Daoy (cell line): Measurements from ENCODE around the gene SMIM9. TPM values are rescaled to one million over a fixed set of nuclear protein-coding genes. Genes with fewer than 3 reads are reported as not detected.

Source experiments
- DNase-seq: peaks from one replicate; pipeline ENCODE4 v3.0.0-alpha.2; 2015; ENCODE audit warnings: low read depth
- total RNA-seq: library from RNA; depleted of rRNA; stranded (reverse); fragments of >200 nt; shearing (Covaris generic); gene quantifications from 2 replicates; pipeline ENCODE4 v1.2.3, GENCODE V29; 2014; rRNA removed

Gene SMIM9
- total RNA-seq, 1 experiment from 2014 or later: not detected

DNA sequence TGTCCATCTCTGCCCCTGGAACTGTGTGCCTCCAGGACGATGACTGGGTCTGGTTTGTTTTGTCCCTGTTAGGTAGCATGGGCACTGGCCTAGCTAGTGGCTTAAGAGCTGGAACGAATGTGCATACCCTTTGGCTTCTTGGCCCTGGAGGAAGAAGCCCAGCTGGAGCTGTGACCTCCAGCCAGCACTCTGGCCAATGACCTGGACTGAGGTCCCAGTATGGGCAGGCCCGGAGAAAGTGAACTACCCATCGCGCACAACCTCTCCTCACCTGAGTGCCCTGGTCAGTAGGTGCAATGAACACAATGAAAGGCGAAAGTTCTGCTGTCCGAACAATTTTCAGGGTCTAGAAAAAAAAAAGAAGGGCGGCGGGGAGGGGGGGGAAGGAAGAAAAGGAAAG, 53.5 kb downstream of the SMIM9 start:
- no peak for DNase-seq

- DNase-seq: no peak
Observed at GRCh38 chrX:154779261-154779660, 55.2 kb downstream of the SMIM9 start.

DNA sequence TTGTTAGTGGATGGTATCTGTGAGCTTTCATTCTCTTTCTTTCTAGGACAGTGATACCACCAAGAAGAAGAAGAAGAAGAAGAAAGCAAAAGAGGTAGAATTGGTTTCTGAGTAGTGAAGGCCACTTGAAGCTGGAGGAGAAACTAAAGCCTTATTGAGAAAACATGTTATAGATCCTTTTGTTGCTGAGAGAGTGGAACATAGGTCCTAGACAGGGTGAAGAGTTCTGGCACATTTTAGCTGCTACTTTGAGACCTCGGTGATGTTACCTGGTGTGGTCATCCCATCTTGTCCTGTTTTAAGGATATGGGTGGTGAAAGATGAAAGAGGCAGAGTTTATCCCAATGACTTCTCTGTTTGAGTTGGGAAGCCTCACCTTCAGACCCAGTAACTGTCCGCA, 57.7 kb downstream of the SMIM9 start:
- no peak for DNase-seq

DNA sequence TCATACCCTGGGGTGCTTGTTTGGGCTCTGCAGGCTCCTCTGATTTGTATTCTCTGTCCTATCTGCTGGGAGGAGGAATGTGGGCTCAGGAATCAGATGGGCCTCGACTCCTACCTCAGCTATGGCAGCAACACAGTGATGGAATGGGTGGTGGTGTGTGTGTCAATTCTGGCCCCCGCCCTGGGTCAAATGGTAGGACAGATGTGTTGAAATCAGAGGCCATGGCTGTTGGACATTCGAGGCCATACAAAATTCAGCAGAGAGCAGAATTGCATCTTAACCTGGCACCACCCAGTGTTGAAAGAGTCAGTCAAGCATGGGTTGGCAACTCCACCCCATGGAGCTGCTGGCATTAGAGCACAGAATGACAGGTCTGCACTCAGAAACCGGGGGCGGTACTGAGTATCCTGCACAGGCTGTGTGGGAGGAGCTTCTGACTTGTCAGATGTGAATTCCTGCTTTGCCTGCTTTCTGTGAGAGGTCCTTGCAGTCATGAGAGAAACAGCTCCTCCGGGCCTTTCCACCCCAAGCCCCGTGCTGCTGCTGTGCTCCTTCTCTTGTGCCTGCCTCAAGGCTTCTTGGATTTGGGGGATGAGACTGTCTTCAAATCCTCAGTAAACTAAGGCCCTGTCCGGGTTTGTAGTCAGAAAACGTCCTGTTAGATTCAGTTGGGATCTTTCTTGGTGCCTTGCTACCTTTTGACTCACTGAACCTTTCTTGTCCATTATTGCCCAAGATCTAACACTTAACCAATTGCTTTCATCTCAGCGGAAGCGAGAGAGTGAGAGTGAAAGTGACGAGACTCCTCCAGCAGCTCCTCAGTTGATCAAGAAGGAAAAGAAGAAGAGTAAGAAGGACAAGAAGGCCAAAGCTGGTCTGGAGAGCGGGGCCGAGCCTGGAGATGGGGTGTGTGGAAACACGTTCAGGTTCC, 58.8 kb downstream of the SMIM9 start:
- DNase-seq: no peak

GRCh38 chrX:154774622-154775021, 59.8 kb downstream of the SMIM9 start:
- no peak for DNase-seq

Other genes with a start within 250 kb of the SMIM9 start
- 1.8 TPM in 1 of 2 replicates, not detected in the other for gene CTAG1A, start 249.5 kb downstream of the SMIM9 start, total RNA-seq
- gene CTAG1B, start 215.4 kb downstream of the SMIM9 start, total RNA-seq: 1.8 TPM in 1 of 2 replicates, not detected in the other
- gene CTAG2, start 181.1 kb downstream of the SMIM9 start, total RNA-seq: 3.8 and 13.4 TPM in 2 replicates
- 0.11 and 0.21 TPM in 2 replicates for gene GAB3, start 83.6 kb downstream of the SMIM9 start, total RNA-seq
- 109 and 124 TPM in 2 replicates for gene DKC1, start 71.8 kb downstream of the SMIM9 start, total RNA-seq
- 11.6 and 21.8 TPM in 2 replicates for gene MPP1, start 29.2 kb downstream of the SMIM9 start, total RNA-seq
- gene F8A1, start 51.7 kb upstream of the SMIM9 start, total RNA-seq: 4.4 and 4.7 TPM in 2 replicates
- 0.63 and 2.2 TPM in 2 replicates for gene F8, start 188.1 kb upstream of the SMIM9 start, total RNA-seq
- 56.2 and 56.3 TPM in 2 replicates for gene FUNDC2, start 192.2 kb upstream of the SMIM9 start, total RNA-seq
- 5.8 and 9.0 TPM in 2 replicates for gene CMC4, start 236.5 kb upstream of the SMIM9 start, total RNA-seq
- 6.3 and 15.9 TPM in 2 replicates for gene MTCP1, start 236.5 kb upstream of the SMIM9 start, total RNA-seq
- gene BRCC3, start 236.8 kb upstream of the SMIM9 start, total RNA-seq: 10.1 and 10.7 TPM in 2 replicates